Left lung (tissue), 10 donors: ENCODE measurements around the gene PRDX3. TPM values are rescaled to one million over a fixed set of nuclear protein-coding genes. Genes with fewer than 3 reads are reported as not detected.
A peak's percentile ranks its signal among the peaks of the same experiment; 100 is the strongest.
"Not testable (repeated sequence)": the region's sequence is repeated elsewhere in the genome, so short reads cannot be mapped to it uniquely, and the experiment has no call there.

Experiments
- ATAC-seq: fragments of 200-7000 bp; cut with Tn5 transposase; one replicate; pipeline ENCODE4 v1.9.1; 2020; ENCODE audit warnings: moderate library complexity
- DNase-seq, 4 donors: peaks; one replicate each; pipeline ENCODE4 v3.0.0-alpha.2; 2013 to 2020
- H3K27ac ChIP-seq, 2 donors: fragments of 200-600 bp; sonication (generic) in 1 of 2; one replicate each; pipeline versions ENCODE4 v1.5.0 to v1.8.0; 2020 to 2021
- H3K27me3 ChIP-seq, 2 donors: fragments of 200-600 bp; sonication (generic) in 1 of 2; one replicate each; pipeline versions ENCODE4 v1.5.0 to v1.8.0; 2020 to 2021
- H3K36me3 ChIP-seq, 2 donors: fragments of 200-600 bp; sonication (generic) in 1 of 2; one replicate each; pipeline versions ENCODE4 v1.5.0 to v1.8.0; 2020 to 2021
- H3K4me1 ChIP-seq, 2 donors: fragments of 200-600 bp; one replicate each; pipeline ENCODE4 v1.8.0; 2021
- H3K4me3 ChIP-seq, 2 donors: fragments of 200-600 bp; sonication (generic) in 1 of 2; one replicate each; pipeline versions ENCODE4 v1.5.0 to v1.8.0; 2020 to 2021; ENCODE audit warnings: mild to moderate bottlenecking in 1 of 2
- H3K9me3 ChIP-seq, 2 donors: fragments of 200-600 bp; sonication (generic) in 1 of 2; one replicate each; pipeline versions ENCODE4 v1.5.0 to v1.8.0; 2020 to 2021
- CTCF ChIP-seq, 2 donors: fragments of 200-600 bp; sonication (generic) in 1 of 2; IDR thresholded peaks; one replicate each; pipeline versions ENCODE4 v1.5.0 to v1.8.0; 2021; ENCODE audit warnings: antibody characterized with exemption in 2 of 2
- intact Hi-C, 2 donors: fragments of 100-400 bp; cut with DNase I; formaldehyde crosslinking; loops; one replicate each; pipeline versions ENCODE4 v1.11.2 to v1.14.2; 2022
- polyA plus RNA-seq, 6 donors: library from polyadenylated mRNA; unstranded; fragments of 120-200 nt; gene quantifications; one replicate each; pipeline ENCODE4 v1.2.1, GENCODE V29; 2013; ENCODE audit not compliant: insufficient read length in 6 of 6
- total RNA-seq, 2 donors: library from RNA; stranded (reverse); fragmentation: NEBNext Ultra II Directional; extraction: Animal tissue kit (Norgen Biotek cat#: 25700); gene quantifications; one replicate each; pipeline ENCODE4 v1.2.1, GENCODE V29; 2021
- donor health status: DM: no; HTN: yes; CAD: no.
- donor health status: DM: no; HTN: no; CAD: no.

The PRDX3 gene
- total and polyA plus RNA-seq, 8 donors, result 122 to 209 (median 183) TPM

GRCh38 chr10:119183664-119184412, 5.2 kb upstream of the PRDX3 start:
- peaks cover 3% of the 10 kb centered on the region in 2 donors for H3K4me1 ChIP-seq
- no peaks in the 10 kb centered on the region for H3K27me3 ChIP-seq
- H3K27ac ChIP-seq, result no peak overlapping the region
- intact Hi-C loops, result no loop called here
- no peak overlapping the region for H3K4me3 ChIP-seq
- H3K36me3 ChIP-seq, result no peaks in the 10 kb centered on the region
- no peak for TF ChIP-seq CTCF (IDR thresholded peaks at IDR 0.05)
- H3K9me3 ChIP-seq, result no peaks in the 10 kb centered on the region
- ATAC-seq, result no peak
- DNase-seq, result no peak

GRCh38 chr10:119180850-119181400, 2.3 kb upstream of the PRDX3 start:
- H3K9me3 ChIP-seq, intact Hi-C loops, DNase-seq, H3K4me3 ChIP-seq, H3K27ac ChIP-seq, ATAC-seq, H3K27me3 ChIP-seq: not testable (repeated sequence)
- H3K36me3 ChIP-seq, result peaks cover 0 to 10% of the 10 kb centered on the region in 2 donors
- H3K4me1 ChIP-seq, result peaks cover 5 to 23% of the 10 kb centered on the region in 2 donors

- DNase-seq (no peak), ATAC-seq (peak; percentile 34)
- peak overlapping the region; percentile 84 to 90 for H3K27ac ChIP-seq
Measured at GRCh38 chr10:119177708-119178371, 772 bp downstream of the PRDX3 start.

GRCh38 chr10:119176166-119176565, 2.4 kb downstream of the PRDX3 start:
- TF ChIP-seq CTCF (IDR thresholded peaks at IDR 0.05), result no peak
- ATAC-seq, result no peak
- peaks cover 5 to 23% of the 10 kb centered on the region in 2 donors for H3K4me1 ChIP-seq
- H3K27me3 ChIP-seq, result no peaks in the 10 kb centered on the region
- no peak for DNase-seq
- H3K27ac ChIP-seq, result no peak overlapping the region
- no peaks in the 10 kb centered on the region for H3K9me3 ChIP-seq
- no peak overlapping the region for H3K4me3 ChIP-seq
- intact Hi-C loops, result no loop called here
- peaks cover 10 to 44% of the 10 kb centered on the region in 2 donors for H3K36me3 ChIP-seq

More at GRCh38 chr10:119177708-119178371, 772 bp downstream of the PRDX3 start:
- H3K27me3 ChIP-seq, result no peaks in the 10 kb centered on the region
- no peak for TF ChIP-seq CTCF (IDR thresholded peaks at IDR 0.05)
- H3K4me1 ChIP-seq, result peaks cover 5 to 23% of the 10 kb centered on the region in 2 donors
- H3K36me3 ChIP-seq, result peaks cover under 1 to 27% of the 10 kb centered on the region in 2 donors
- H3K4me3 ChIP-seq, result peak overlapping the region; percentile 73 to 80
- intact Hi-C loops, result no loop called here
- H3K9me3 ChIP-seq, result no peaks in the 10 kb centered on the region

GRCh38 chr10:119174109-119174508, 4.5 kb downstream of the PRDX3 start:
- no peak for DNase-seq
- TF ChIP-seq CTCF (IDR thresholded peaks at IDR 0.05), result no peak
- H3K27me3 ChIP-seq, result no peaks in the 10 kb centered on the region
- peaks cover 10 to 65% of the 10 kb centered on the region in 2 donors for H3K36me3 ChIP-seq
- H3K4me3 ChIP-seq, result no peak overlapping the region
- no peak for ATAC-seq
- peaks cover 4 to 22% of the 10 kb centered on the region in 2 donors for H3K4me1 ChIP-seq
- no peak overlapping the region for H3K27ac ChIP-seq
- no peaks in the 10 kb centered on the region for H3K9me3 ChIP-seq
- intact Hi-C loops, result no loop called here
